ENCODE data around the gene DUOXA1.
A peak's percentile ranks its signal among the peaks of the same experiment; 100 is the strongest.

DUOXA1 gene

GRCh38 chr15:45130291-45131000 lies 767 bp upstream of the DUOXA1 start:
- DNase-seq: no peak

- no peak for DNase-seq
These were observed 574 bp downstream of the DUOXA1 start for GRCh38 chr15:45128971-45129639.

GRCh38 chr15:45126535-45127158 lies 3.0 kb downstream of the DUOXA1 start:
- DNase-seq: peak; percentile 63

GRCh38 chr15:45123397-45123796 lies 6.3 kb downstream of the DUOXA1 start:
- no peak for DNase-seq

- DNase-seq: no peak
These were observed 7.0 kb downstream of the DUOXA1 start for GRCh38 chr15:45122719-45123118.

DNA sequence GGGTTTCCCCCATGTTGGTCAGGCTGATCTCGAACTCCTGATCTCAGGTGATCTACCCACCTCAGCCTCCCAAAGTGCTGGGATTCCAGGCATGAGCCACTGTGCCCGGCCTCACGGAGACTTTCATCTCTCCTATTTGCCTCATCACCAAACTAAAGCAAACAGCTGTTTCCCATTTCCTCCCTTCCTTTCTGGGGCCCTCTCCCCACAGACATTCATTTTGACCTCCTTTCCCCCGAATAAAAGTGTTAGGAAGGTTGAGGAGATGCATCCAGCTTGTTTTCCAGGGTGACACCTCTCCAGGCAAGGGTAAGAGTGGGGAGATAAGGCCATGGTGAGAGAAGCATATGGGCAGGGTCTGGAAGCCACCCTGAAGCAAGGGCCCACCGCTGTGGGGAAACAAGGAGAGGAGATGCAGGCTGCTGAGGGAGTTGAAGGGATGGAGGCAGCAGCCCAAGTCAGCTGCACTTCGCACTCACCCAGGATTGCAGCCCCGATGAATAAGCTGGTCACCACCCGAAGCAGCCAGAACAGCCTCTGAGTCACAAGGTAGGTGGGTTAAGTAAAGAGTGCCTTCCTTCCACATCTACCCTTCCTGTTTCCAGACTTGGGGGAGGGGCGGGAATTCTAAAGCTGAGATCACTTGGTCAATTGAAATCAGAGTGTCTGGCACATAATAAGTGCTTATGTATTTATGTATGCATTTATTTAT lies 7.8 kb downstream of the DUOXA1 start:
- DNase-seq: no peak

GRCh38 chr15:45121020-45121419 lies 8.7 kb downstream of the DUOXA1 start:
- no peak for DNase-seq

- DNase-seq: no peak
These were observed 9.4 kb downstream of the DUOXA1 start for GRCh38 chr15:45120081-45120972.

DNA sequence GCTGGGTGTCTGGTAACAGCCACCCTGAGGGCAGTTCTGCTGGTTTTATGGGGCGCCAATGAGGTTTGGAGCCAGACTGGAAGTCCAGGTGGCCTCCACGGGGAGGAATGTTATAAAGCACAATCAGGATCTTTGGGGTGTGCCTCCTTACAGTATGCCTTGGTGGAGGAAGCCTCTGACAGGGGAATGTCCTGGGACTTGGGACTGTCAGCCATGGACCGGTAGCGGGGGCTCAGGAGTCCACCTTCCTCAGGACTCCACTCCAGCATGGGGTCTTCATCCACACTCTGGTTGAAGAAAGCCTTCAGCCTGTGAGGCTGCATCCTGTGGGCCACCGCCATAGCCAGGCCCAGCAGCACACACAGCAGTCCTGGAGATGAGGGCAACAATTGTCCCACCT lies 10.7 kb downstream of the DUOXA1 start:
- no peak for DNase-seq

GRCh38 chr15:45118131-45118588 lies 11.5 kb downstream of the DUOXA1 start:
- DNase-seq: peak; percentile 94

GRCh38 chr15:45117308-45118130 lies 12.2 kb downstream of the DUOXA1 start:
- DNase-seq: no peak

DNA sequence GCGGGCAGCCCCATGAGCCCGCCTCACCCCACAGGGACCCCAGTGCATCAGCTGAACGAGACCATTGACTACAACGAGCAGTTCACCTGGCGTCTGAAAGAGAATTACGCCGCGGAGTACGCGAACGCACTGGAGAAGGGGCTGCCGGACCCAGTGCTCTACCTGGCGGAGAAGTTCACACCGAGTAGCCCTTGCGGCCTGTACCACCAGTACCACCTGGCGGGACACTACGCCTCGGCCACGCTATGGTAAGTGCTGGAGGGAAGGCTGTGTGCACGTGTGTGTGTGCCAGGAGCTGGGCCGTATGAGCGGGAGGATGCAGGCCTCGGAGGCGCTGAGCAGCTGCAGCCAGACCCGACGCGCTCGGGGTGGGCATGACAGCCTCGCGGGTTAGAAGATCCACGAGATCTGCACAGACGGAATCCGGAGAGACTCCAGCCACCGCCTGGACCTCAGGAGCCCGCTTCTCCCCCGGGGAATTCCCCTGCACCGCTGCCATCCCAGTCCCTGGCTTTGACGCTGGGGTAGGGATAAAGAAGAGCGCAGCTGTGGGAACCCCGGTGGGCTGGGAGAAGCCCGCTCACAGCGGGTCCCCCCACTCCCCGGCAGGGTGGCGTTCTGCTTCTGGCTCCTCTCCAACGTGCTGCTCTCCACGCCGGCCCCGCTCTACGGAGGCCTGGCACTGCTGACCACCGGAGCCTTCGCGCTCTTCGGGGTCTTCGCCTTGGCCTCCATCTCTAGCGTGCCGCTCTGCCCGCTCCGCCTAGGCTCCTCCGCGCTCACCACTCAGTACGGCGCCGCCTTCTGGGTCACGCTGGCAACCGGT lies 13.0 kb downstream of the DUOXA1 start:
- DNase-seq: no peak

DNA sequence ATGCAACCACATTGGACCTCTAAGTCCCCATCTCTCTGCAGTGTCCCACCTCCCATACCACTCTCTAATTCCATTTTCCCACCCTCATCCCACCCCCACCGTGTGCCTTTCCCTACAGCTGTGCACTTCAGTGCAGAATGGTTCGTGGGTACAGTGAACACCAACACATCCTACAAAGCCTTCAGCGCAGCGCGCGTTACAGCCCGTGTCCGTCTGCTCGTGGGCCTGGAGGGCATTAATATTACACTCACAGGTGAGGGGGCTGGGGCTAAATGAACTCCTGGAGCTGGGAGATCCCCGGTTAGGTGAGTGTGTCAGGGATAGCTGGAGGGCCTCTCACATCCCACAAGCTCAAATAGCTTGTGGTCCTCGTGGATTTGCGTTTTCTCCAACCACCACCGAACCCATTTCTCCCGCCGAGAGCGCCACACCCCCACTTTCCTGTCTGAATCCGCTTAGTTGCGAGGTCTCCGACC lies 13.6 kb downstream of the DUOXA1 start:
- DNase-seq: no peak

- DNase-seq: no peak
These were observed 14.3 kb downstream of the DUOXA1 start for GRCh38 chr15:45115312-45115820.

GRCh38 chr15:45114751-45115085 lies 15.0 kb downstream of the DUOXA1 start:
- no peak for DNase-seq

DNA sequence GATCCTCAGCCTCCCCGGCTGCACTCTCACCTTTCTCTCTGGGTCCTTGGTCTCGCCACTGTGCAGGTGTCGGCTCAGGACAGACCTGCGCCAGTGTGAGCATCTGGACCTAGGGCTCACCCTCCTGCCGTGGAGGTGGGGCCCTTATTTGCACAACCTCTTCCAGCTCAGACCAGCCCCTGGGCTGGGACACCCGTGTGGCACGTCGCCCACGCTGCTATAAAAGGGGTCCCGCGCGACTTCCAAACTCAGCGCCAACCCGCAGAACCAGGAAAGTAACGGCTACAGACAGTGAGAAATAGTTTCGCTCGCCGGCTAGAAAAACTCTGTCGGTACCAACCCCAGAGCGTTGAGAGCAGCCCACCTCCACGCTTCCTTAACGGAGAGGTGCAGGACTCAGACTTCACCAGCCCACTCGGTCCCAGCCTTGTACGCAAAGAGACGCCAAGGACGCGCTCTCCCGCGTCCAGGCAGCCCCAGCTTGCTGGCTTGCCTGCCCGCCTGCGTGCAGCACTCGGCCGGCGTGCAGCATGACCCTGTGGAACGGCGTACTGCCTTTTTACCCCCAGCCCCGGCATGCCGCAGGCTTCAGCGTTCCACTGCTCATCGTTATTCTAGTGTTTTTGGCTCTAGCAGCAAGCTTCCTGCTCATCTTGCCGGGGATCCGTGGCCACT lies 15.5 kb downstream of the DUOXA1 start, which contains the start of the genes DUOX2 and DUOXA2:
TSS of gene DUOX2 (minus strand) at position 97 of the 675 bp plus-strand sequence. CDS start 761 bp downstream, outside the sequence.
TSS of gene DUOXA2 (plus strand) at position 251 of the 675 bp plus-strand sequence. CDS start at position 531, 280 bp downstream.
- no peak for DNase-seq

- DNase-seq: no peak
These were observed 16.2 kb downstream of the DUOXA1 start for GRCh38 chr15:45113380-45113990.

DNA sequence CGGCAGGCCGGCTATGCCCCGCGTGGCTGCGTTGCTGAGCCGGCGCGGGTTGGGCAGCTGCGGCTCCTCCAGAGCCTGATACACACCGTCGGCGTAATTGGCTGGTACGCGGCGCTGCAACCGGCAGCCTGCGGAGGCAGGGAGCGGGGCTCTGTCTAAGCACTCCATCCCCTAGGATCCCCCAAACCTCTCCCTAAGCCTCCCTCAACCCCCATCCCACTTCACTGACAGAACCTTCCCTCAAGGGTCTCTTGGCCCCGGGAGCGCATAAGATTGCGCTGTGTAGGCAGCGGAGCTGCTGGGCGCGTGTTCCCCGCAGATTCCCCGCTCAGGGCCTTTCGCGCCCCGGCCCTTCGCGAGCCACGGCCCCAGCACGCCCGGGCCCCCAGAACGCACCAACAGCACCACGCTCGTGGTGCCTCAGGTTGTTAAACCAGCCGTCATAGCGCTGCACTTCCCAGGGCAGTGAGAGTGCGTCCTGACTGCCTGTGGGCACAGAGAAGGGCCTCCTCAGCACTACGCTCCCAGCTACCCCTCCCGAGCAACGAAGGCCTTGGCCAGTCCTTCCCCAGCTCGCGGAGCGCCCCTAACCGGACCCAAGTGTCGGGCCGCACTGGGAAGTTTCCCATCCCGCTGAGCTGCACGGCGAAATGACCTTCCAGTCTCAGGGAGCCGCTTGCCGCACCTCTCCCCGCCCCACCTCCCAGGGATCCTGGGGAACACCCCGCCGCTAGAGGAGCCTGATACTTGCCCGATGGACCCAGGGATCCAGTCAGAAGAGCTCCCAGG lies 16.9 kb downstream of the DUOXA1 start:
- DNase-seq: no peak

All from OCI-M1 (cell line).